HepG2 (cell line): ENCODE results near the gene BID. TPM values are rescaled to one million over a fixed set of nuclear protein-coding genes. Genes with fewer than 3 reads are reported as not detected.
A peak's percentile ranks its signal among the peaks of the same experiment; 100 is the strongest.

Experiments used
- AHR ChIP-seq: IDR thresholded peaks from 2 replicates; pipeline ENCODE4 v1.6.1; 2018; ENCODE audit warnings: missing genetic modification reagents, missing compliant biosample characterization
- BRCA1 ChIP-seq: sonication (generic); formaldehyde crosslinking; IDR thresholded peaks from 2 replicates; pipeline ENCODE4 v1.4.0; 2020; ENCODE audit warnings: missing genetic modification reagents
- ERF ChIP-seq: IDR thresholded peaks from 2 replicates; pipeline ENCODE4 v1.6.1; 2018; ENCODE audit warnings: missing biosample characterization, missing genetic modification reagents
- GTF3A ChIP-seq: sonication (generic); formaldehyde crosslinking; conservative IDR thresholded peaks from 2 replicates; pipeline ENCODE4 v1.4.0; 2020; ENCODE audit warnings: mild to moderate bottlenecking, missing genetic modification reagents
- HOXD1 ChIP-seq: sonication (generic); formaldehyde crosslinking; IDR thresholded peaks from 2 replicates; pipeline ENCODE4 v1.5.0; 2020; ENCODE audit warnings: missing genetic modification reagents
- PHF20 ChIP-seq: sonication (generic); formaldehyde crosslinking; IDR thresholded peaks from 2 replicates; pipeline ENCODE4 v1.5.0; 2020; ENCODE audit warnings: mild to moderate bottlenecking, missing genetic modification reagents
- SKI ChIP-seq: fragments of 450-650 bp; IDR thresholded peaks from one replicate; pipeline ENCODE4 v1.6.1; 2018; ENCODE audit warnings: mild to moderate bottlenecking; ENCODE audit not compliant: partially characterized antibody
- SP5 ChIP-seq: IDR thresholded peaks from 2 replicates; pipeline ENCODE4 v1.6.1; 2016; ENCODE audit warnings: low read depth, borderline replicate concordance
- SRSF4 ChIP-seq: fragments of 200-400 bp; formaldehyde crosslinking; IDR thresholded peaks from one replicate; pipeline ENCODE4 v1.6.1; 2018; ENCODE audit warnings: mild to moderate bottlenecking, low read depth, low read length, moderate library complexity; ENCODE audit not compliant: poor library complexity, severe bottlenecking
- ZNF12 ChIP-seq: sonication (generic); formaldehyde crosslinking; IDR thresholded peaks from 2 replicates; pipeline ENCODE4 v1.5.0; 2020; ENCODE audit warnings: missing genetic modification reagents
- ZNF207 ChIP-seq: fragments of 450-650 bp; IDR thresholded peaks from 2 replicates; pipeline ENCODE4 v1.6.1; 2016; ENCODE audit warnings: antibody characterized with exemption, borderline replicate concordance
- ZNF337 ChIP-seq: sonication (generic); formaldehyde crosslinking; IDR thresholded peaks from 2 replicates; pipeline ENCODE4 v1.5.1; 2020; ENCODE audit warnings: missing genetic modification reagents, low read depth, mild to moderate bottlenecking, borderline replicate concordance
- ZNF503 ChIP-seq: sonication (generic); formaldehyde crosslinking; IDR thresholded peaks from 2 replicates; pipeline ENCODE4 v1.4.0; 2020; ENCODE audit warnings: missing genetic modification reagents
- ZNF567 ChIP-seq: sonication (generic); formaldehyde crosslinking; IDR thresholded peaks from 2 replicates; pipeline ENCODE4 v1.8.1; 2023; ENCODE audit warnings: mild to moderate bottlenecking, missing genetic modification reagents, borderline replicate concordance
- ZNF788 ChIP-seq: sonication (generic); formaldehyde crosslinking; IDR thresholded peaks from 2 replicates; pipeline ENCODE4 v1.5.0; 2020; ENCODE audit warnings: mild to moderate bottlenecking, missing genetic modification reagents, borderline replicate concordance
- ZNF839 ChIP-seq: sonication (generic); formaldehyde crosslinking; IDR thresholded peaks from 2 replicates; pipeline ENCODE4 v1.4.0; 2020; ENCODE audit warnings: missing genetic modification reagents, mild to moderate bottlenecking, borderline replicate concordance
- ZZZ3 ChIP-seq: sonication (generic); formaldehyde crosslinking; IDR thresholded peaks from 2 replicates; pipeline ENCODE4 v1.4.0; 2020; ENCODE audit warnings: missing genetic modification reagents, mild to moderate bottlenecking, borderline replicate concordance
- polyA plus RNA-seq, 8 experiments: library from polyadenylated mRNA; depleted of rRNA in 3 of 8; stranded (reverse) in 7 of 8; unstranded in 1 of 8; fragments of >200 nt; fragmentation: Illumina TruSeq in 4 of 8; extraction: Trizol in 4 of 8; gene quantifications; 2 replicates each; pipeline versions ENCODE4 v1.2.1 to v1.2.3, GENCODE V29; 2011 to 2016; ENCODE audit warnings: low read depth in 4 of 8, missing spikeins in 1 of 8, mixed read lengths in 1 of 8; ENCODE audit not compliant: insufficient read depth in 1 of 8
- total RNA-seq, 5 experiments: library from RNA; depleted of rRNA; stranded (reverse); fragments of >200 nt; fragmentation: Illumina TruSeq; extraction: Trizol; gene quantifications; 2 replicates each; pipeline ENCODE4 v1.2.3, GENCODE V29; 2016; ENCODE audit warnings: low read depth in 1 of 5
- TF ChIP-seq, protein P1 (sequence below): IDR thresholded peaks from 2 replicates; pipeline ENCODE4 v1.6.1; 2016; ENCODE audit warnings: mild to moderate bottlenecking, missing biosample characterization, missing genetic modification reagents
- TF ChIP-seq, protein P2 (sequence below): sonication (generic); formaldehyde crosslinking; IDR thresholded peaks from 2 replicates; pipeline ENCODE4 v1.4.0; 2020; ENCODE audit warnings: missing genetic modification reagents, borderline replicate concordance

Gene BID
- total and polyA plus RNA-seq, 2 of the 13 experiments (the other 11 are each of a cell fraction or from before 2014, with no cell fraction given), result 35.3 to 51.7 TPM

GRCh38 chr22:17786435-17787161, 12.3 kb upstream of the BID start (continued):
- TF ChIP-seq ZNF503, result 0 out of 2 replicates have a peak, but pooled peaks have one; percentile 29
- no peak for TF ChIP-seq PHF20 (CRISPR knock-in tag)
- TF ChIP-seq AHR (CRISPR knock-in tag), result no peak
- TF ChIP-seq ERF, result peak; percentile 20; the same call in 1 of the 2 replicates
- no peak for TF ChIP-seq SRSF4
- TF ChIP-seq HOXD1 (CRISPR knock-in tag), result peak; percentile 48; the same call in 1 of the 2 replicates
- TF ChIP-seq SKI, result peak; percentile 20
- peak; percentile 75 for TF ChIP-seq SP5 (CRISPR knock-in tag)
- TF ChIP-seq, protein P1, sequence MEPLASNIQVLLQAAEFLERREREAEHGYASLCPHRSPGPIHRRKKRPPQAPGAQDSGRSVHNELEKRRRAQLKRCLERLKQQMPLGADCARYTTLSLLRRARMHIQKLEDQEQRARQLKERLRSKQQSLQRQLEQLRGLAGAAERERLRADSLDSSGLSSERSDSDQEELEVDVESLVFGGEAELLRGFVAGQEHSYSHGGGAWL (CRISPR knock-in tag), result no peak
- TF ChIP-seq ZNF567, result peak; percentile 81; the same call in 1 of the 2 replicates
- TF ChIP-seq ZZZ3 (CRISPR knock-in tag), result 0 out of 2 replicates have a peak, but pooled peaks have one; percentile 47
- no peak for TF ChIP-seq ZNF207
- TF ChIP-seq BRCA1 (CRISPR knock-in tag), result 0 out of 2 replicates have a peak, but pooled peaks have one; percentile 43
- 0 out of 2 replicates have a peak, but pooled peaks have one; percentile 29 for TF ChIP-seq GTF3A (CRISPR knock-in tag)
- TF ChIP-seq ZNF788 (CRISPR knock-in tag), result peak; percentile 55; the same call in 1 of the 2 replicates
- TF ChIP-seq, protein P2, sequence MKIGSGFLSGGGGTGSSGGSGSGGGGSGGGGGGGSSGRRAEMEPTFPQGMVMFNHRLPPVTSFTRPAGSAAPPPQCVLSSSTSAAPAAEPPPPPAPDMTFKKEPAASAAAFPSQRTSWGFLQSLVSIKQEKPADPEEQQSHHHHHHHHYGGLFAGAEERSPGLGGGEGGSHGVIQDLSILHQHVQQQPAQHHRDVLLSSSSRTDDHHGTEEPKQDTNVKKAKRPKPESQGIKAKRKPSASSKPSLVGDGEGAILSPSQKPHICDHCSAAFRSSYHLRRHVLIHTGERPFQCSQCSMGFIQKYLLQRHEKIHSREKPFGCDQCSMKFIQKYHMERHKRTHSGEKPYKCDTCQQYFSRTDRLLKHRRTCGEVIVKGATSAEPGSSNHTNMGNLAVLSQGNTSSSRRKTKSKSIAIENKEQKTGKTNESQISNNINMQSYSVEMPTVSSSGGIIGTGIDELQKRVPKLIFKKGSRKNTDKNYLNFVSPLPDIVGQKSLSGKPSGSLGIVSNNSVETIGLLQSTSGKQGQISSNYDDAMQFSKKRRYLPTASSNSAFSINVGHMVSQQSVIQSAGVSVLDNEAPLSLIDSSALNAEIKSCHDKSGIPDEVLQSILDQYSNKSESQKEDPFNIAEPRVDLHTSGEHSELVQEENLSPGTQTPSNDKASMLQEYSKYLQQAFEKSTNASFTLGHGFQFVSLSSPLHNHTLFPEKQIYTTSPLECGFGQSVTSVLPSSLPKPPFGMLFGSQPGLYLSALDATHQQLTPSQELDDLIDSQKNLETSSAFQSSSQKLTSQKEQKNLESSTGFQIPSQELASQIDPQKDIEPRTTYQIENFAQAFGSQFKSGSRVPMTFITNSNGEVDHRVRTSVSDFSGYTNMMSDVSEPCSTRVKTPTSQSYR (CRISPR knock-in tag), result no peak
- TF ChIP-seq ZNF12 (CRISPR knock-in tag), result peak; percentile 97
- TF ChIP-seq ZNF337 (CRISPR knock-in tag), result no peak
- TF ChIP-seq ZNF839 (CRISPR knock-in tag), result peak; percentile 66; the same call in 1 of the 2 replicates
